B cell (primary cell): ENCODE measurements around the gene ENTPD1. TPM values are rescaled to one million over a fixed set of nuclear protein-coding genes. Genes with fewer than 3 reads are reported as not detected.

ENCODE experiments used
- ATAC-seq: fragments of 200-7000 bp; cut with Tn5 transposase; one replicate; pipeline ENCODE4 v1.10.0; 2021; ENCODE audit warnings: low read depth, mild to moderate bottlenecking, moderate number of reproducible peaks, moderate library complexity
- CTCF ChIA-PET: fragments of 350-600 bp; sonication (Branson Sonifier 250); formaldehyde crosslinking; loops from one replicate; lab custom pipeline; 2021; ENCODE audit warnings: antibody characterized with exemption, inconsistent platforms; lab: Charles Lee
- POLR2A ChIA-PET: fragments of 350-600 bp; sonication (Branson Sonifier 250); formaldehyde crosslinking; loops from one replicate; lab custom pipeline; 2021; ENCODE audit warnings: antibody characterized with exemption; lab: Charles Lee
- DNase-seq: peaks from one replicate; pipeline ENCODE4 v3.0.0; 2013
- H2AFZ ChIP-seq: 2 replicates; pipeline ENCODE4 v1.6.1; 2012; ENCODE audit warnings: mild to moderate bottlenecking, low read depth, low read length; ENCODE audit not compliant: insufficient read depth, poor library complexity, severe bottlenecking
- H3K27ac ChIP-seq, 2 donors: 1 replicate in 1 of 2; 2 replicates in 1 of 2; pipeline ENCODE4 v1.5.1; 2012 to 2013; ENCODE audit warnings: low read length in 2 of 2, mild to moderate bottlenecking in 2 of 2, moderate library complexity in 1 of 2
- H3K27me3 ChIP-seq, 4 experiments: fragments of 200-600 bp in 1 of 4; sonication (generic) in 1 of 4; replicated peaks in 1 of 4; 1 replicate in 2 of 4; 2 replicates in 2 of 4; pipeline versions ENCODE4 v1.6.1 to v1.7.0; 2013 to 2016; ENCODE audit warnings: low read length in 3 of 4, mild to moderate bottlenecking in 2 of 4, mixed read lengths in 1 of 4, moderate library complexity in 1 of 4; ENCODE audit not compliant: insufficient read depth in 4 of 4, control insufficient read depth in 3 of 4; ENCODE audit errors: control extremely low read depth in 1 of 4
- H3K36me3 ChIP-seq, 2 experiments: replicated peaks in 1 of 2; 1 replicate in 1 of 2; 2 replicates in 1 of 2; pipeline versions ENCODE4 v1.6.1 to v1.7.1; 2013; ENCODE audit warnings: low read length in 1 of 2; ENCODE audit not compliant: insufficient read depth in 2 of 2, control insufficient read depth in 1 of 2; ENCODE audit errors: control extremely low read depth in 1 of 2, extremely low read depth in 1 of 2
- H3K4me1 ChIP-seq, 2 donors: fragments of 200-600 bp in 1 of 2; sonication (generic) in 1 of 2; 1 replicate in 1 of 2; 2 replicates in 1 of 2; pipeline versions ENCODE4 v1.5.1 to v1.6.1; 2013 to 2017; ENCODE audit warnings: low read length in 2 of 2; ENCODE audit not compliant: control insufficient read depth in 2 of 2, insufficient read depth in 2 of 2
- H3K4me2 ChIP-seq: replicated peaks from 2 replicates; pipeline ENCODE3; 2012; ENCODE audit warnings: mild to moderate bottlenecking, low read depth, low read length; ENCODE audit not compliant: poor library complexity, severe bottlenecking
- H3K4me3 ChIP-seq, 5 experiments: fragments of 200-600 bp in 1 of 5; sonication (generic) in 1 of 5; 1 replicate in 3 of 5; 2 replicates in 2 of 5; pipeline versions ENCODE4 v1.5.1 to v1.7.0; 2011 to 2016; ENCODE audit warnings: low read length in 4 of 5, mild to moderate bottlenecking in 4 of 5, low read depth in 2 of 5, control low read depth in 1 of 5, moderate library complexity in 1 of 5; ENCODE audit not compliant: insufficient read depth in 1 of 5; ENCODE audit errors: control extremely low read depth in 1 of 5, extremely low read depth in 1 of 5
- H3K79me2 ChIP-seq: fragments of 200-600 bp; sonication (generic); one replicate; pipeline ENCODE4 v1.6.0; 2016; ENCODE audit warnings: low read length; ENCODE audit not compliant: control insufficient read depth, insufficient read depth
- H3K9ac ChIP-seq: fragments of 200-600 bp; sonication (generic); 2 replicates; pipeline ENCODE4 v1.6.1; 2017; ENCODE audit warnings: mild to moderate bottlenecking, low read length, moderate library complexity
- H3K9me3 ChIP-seq, 3 donors: one replicate each; pipeline versions ENCODE4 v1.6.1 to v1.7.1; 2013; ENCODE audit warnings: low read length in 2 of 3; ENCODE audit not compliant: control insufficient read depth in 2 of 3, insufficient read depth in 1 of 3; ENCODE audit errors: control extremely low read depth in 1 of 3
- H4K20me1 ChIP-seq: 2 replicates; pipeline ENCODE4 v1.6.0; 2012; ENCODE audit warnings: mild to moderate bottlenecking, low read length; ENCODE audit not compliant: insufficient read depth, control insufficient read depth, poor library complexity, severe bottlenecking
- H3K27ac Mint-ChIP-seq: one replicate; pipeline ENCODE4 v1.8.0; 2021; ENCODE audit warnings: mixed read lengths
- H3K27me3 Mint-ChIP-seq: one replicate; pipeline ENCODE4 v1.8.0; 2021; ENCODE audit warnings: mixed read lengths
- H3K4me1 Mint-ChIP-seq: one replicate; pipeline ENCODE4 v1.8.0; 2021; ENCODE audit warnings: mixed read lengths
- H3K4me3 Mint-ChIP-seq: one replicate; pipeline ENCODE4 v1.8.0; 2021; ENCODE audit warnings: mixed read lengths
- H3K9me3 Mint-ChIP-seq: one replicate; pipeline ENCODE4 v1.8.0; 2022; ENCODE audit warnings: mixed read lengths; ENCODE audit not compliant: insufficient read depth
- EZH2 ChIP-seq: IDR thresholded peaks from 2 replicates; pipeline ENCODE4 v1.6.1; 2012; ENCODE audit warnings: borderline replicate concordance, low read depth, mild to moderate bottlenecking, moderate library complexity, low read length; ENCODE audit not compliant: insufficient read depth, poor library complexity, severe bottlenecking
- WGBS: methylation state at CpG from one replicate; pipeline ENCODE4 v1.1.5; 2013; ENCODE audit warnings: missing lambda C conversion rate; ENCODE audit not compliant: insufficient coverage; 5-methylcytosine and 5-hydroxymethylcytosine counted together
- intact Hi-C: fragments of 100-400 bp; cut with micrococcal nuclease; formaldehyde crosslinking; loops from one replicate; pipeline ENCODE4 v1.10.0; 2022
- polyA plus RNA-seq: library from polyadenylated mRNA; depleted of rRNA; stranded (reverse); fragments of >200 nt; gene quantifications from 2 replicates; pipeline ENCODE4 v1.2.3, GENCODE V29; 2012
- total RNA-seq, 2 donors: library from RNA; stranded (reverse); fragments of 120-200 nt in 1 of 2; gene quantifications; 1 replicate in 1 of 2; 2 replicates in 1 of 2; pipeline versions ENCODE4 v1.2.3 to v1.2.4, GENCODE V29; 2013 to 2022
- TF ChIP-seq, protein P1 (sequence below): fragments of 200-600 bp; IDR thresholded peaks from one replicate; pipeline ENCODE4 v1.8.0; 2022; ENCODE audit warnings: antibody characterized with exemption, mild to moderate bottlenecking

ENTPD1 gene
- total and polyA plus RNA-seq, 2 donors (not counting 1 experiment from before 2014, with no cell fraction given) = 25.9 to 96.3 TPM

GRCh38 chr10:95845411-95845810, 89.4 kb downstream of the ENTPD1 start:
- ATAC-seq = no peak

GRCh38 chr10:95847007-95847406, 91.0 kb downstream of the ENTPD1 start:
- H3K4me3 Mint-ChIP-seq = no peak overlapping the region
- H3K9me3 ChIP-seq = no peaks in the 10 kb centered on the region
- no peaks in the 10 kb centered on the region for H3K27me3 ChIP-seq
- DNase-seq = no peak
- H3K4me1 ChIP-seq = peaks cover 4% of the 10 kb centered on the region in 2 donors
- no peak overlapping the region for H3K27ac ChIP-seq
- H4K20me1 ChIP-seq = no peaks in the 10 kb centered on the region
- POLR2A ChIA-PET = interaction anchor here (1.2 to 1.7 kb wide), 2 partner anchors 89 to 153 kb away, joined by 4 to 7 read pairs; partner anchors contain the start of gene TCTN3
- CTCF ChIA-PET = interaction anchor here (22.3 kb wide), 1 partner anchor 155 kb away, joined by 704 read pairs; the partner anchor contains the start of gene TCTN3
- ATAC-seq = no peak
- H3K27me3 Mint-ChIP-seq = no peaks in the 10 kb centered on the region
- H3K27ac Mint-ChIP-seq = no peak overlapping the region
- peaks cover 16 to 69% of the 10 kb centered on the region in 2 experiments for H3K36me3 ChIP-seq
- H3K9ac ChIP-seq = no peak overlapping the region
- no peak overlapping the region for H3K4me3 ChIP-seq
- peaks cover 26% of the 10 kb centered on the region for H3K79me2 ChIP-seq
- peaks cover under 1% of the 10 kb centered on the region for H3K4me1 Mint-ChIP-seq
- no peak overlapping the region for H3K4me2 ChIP-seq
- intact Hi-C loops = no loop called here
- H2AFZ ChIP-seq = no peak overlapping the region
- TF ChIP-seq, protein P1, sequence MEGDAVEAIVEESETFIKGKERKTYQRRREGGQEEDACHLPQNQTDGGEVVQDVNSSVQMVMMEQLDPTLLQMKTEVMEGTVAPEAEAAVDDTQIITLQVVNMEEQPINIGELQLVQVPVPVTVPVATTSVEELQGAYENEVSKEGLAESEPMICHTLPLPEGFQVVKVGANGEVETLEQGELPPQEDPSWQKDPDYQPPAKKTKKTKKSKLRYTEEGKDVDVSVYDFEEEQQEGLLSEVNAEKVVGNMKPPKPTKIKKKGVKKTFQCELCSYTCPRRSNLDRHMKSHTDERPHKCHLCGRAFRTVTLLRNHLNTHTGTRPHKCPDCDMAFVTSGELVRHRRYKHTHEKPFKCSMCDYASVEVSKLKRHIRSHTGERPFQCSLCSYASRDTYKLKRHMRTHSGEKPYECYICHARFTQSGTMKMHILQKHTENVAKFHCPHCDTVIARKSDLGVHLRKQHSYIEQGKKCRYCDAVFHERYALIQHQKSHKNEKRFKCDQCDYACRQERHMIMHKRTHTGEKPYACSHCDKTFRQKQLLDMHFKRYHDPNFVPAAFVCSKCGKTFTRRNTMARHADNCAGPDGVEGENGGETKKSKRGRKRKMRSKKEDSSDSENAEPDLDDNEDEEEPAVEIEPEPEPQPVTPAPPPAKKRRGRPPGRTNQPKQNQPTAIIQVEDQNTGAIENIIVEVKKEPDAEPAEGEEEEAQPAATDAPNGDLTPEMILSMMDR = no peak
- no peak for TF ChIP-seq EZH2
- no peaks in the 10 kb centered on the region for H3K9me3 Mint-ChIP-seq

More at GRCh38 chr10:95845411-95845810, 89.4 kb downstream of the ENTPD1 start:
- Histone ChIP-seq H3K27ac (no peak overlapping the region), H3K36me3 (peaks cover 14 to 63% of the 10 kb centered on the region in 2 experiments), H4K20me1 (no peaks in the 10 kb centered on the region), H3K9ac (no peak overlapping the region), H3K79me2 (peaks cover 26% of the 10 kb centered on the region), H3K4me3 (no peak overlapping the region), H3K4me2 (no peak overlapping the region), H3K4me1 (peaks cover 17 to 20% of the 10 kb centered on the region in 2 donors), H2AFZ (no peak overlapping the region), H3K9me3 (no peaks in the 10 kb centered on the region), H3K27me3 (no peaks in the 10 kb centered on the region)
- 100% methylated on average over 2 of the region's 3 CpGs for WGBS
- CTCF ChIA-PET = interaction anchor here (1.4 to 22.3 kb wide), 4 partner anchors 13 to 153 kb away, joined by 3 to 704 read pairs (median 201); partner anchors contain the start of genes ENTPD1 and TCTN3
- Mint-ChIP-seq H3K27ac (no peak overlapping the region), H3K4me3 (no peak overlapping the region), H3K9me3 (no peaks in the 10 kb centered on the region), H3K27me3 (no peaks in the 10 kb centered on the region), H3K4me1 (peaks cover 15% of the 10 kb centered on the region)
- POLR2A ChIA-PET = interaction anchor here (1.7 kb wide), 1 partner anchor 151 kb away, joined by 4 read pairs; the partner anchor contains the start of gene TCTN3
- TF ChIP-seq, protein P1 = no peak
- TF ChIP-seq EZH2 = no peak
- DNase-seq = no peak
- intact Hi-C loops = no loop called here
